ENCODE data around the gene FABP6. TPM values are rescaled to one million over a fixed set of nuclear protein-coding genes. Genes with fewer than 3 reads are reported as not detected.
"Not testable (repeated sequence)": the region's sequence is repeated elsewhere in the genome, so short reads cannot be mapped to it uniquely, and the experiment has no call there.

The FABP6 gene
- total RNA-seq, 1 experiment from 2014 or later = 0.31 TPM

DNA sequence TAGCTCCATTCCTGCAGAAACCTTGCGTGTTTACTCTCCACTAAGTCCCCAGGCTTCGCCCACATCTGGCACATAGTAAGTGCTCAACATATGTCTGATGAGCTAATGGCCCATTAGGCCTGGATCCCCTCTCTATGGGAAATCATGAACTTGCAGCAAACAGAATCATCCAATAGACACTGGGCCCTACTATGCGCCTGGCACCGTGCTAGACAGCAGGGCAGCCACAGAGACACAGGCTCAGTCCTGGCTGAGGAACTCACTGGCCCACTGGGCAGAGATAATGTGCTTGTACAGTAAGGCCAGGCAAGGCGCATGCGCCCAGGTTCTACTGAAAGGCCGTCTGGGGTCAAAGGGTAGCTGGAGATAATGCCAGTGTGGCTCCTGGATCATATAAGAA is 36.9 kb upstream of the FABP6 start:
- no peak for DNase-seq (ENCODE audit: low read depth, low spot score)
- Histone ChIP-seq H3K4me1 (ENCODE audit: control insufficient read depth, insufficient read depth, low read length) (peaks cover 5% of the 10 kb centered on the region), H3K27me3 (ENCODE audit: control insufficient read depth, insufficient read depth, low read length) (no peaks in the 10 kb centered on the region), H3K27ac (ENCODE audit: low read length) (no peak overlapping the region), H3K4me3 (ENCODE audit: low read depth in 2 of 2, low read length in 2 of 2) (no peak overlapping the region), H3K36me3 (ENCODE audit: control insufficient read depth, insufficient read depth, low read length) (no peaks in the 10 kb centered on the region), H3K9me3 (ENCODE audit: control insufficient read depth, insufficient read depth, low read depth, low read length) (no peaks in the 10 kb centered on the region)
- no peak for TF ChIP-seq CTCF (IDR thresholded peaks at IDR 0.05)
- TF ChIP-seq, protein P1, sequence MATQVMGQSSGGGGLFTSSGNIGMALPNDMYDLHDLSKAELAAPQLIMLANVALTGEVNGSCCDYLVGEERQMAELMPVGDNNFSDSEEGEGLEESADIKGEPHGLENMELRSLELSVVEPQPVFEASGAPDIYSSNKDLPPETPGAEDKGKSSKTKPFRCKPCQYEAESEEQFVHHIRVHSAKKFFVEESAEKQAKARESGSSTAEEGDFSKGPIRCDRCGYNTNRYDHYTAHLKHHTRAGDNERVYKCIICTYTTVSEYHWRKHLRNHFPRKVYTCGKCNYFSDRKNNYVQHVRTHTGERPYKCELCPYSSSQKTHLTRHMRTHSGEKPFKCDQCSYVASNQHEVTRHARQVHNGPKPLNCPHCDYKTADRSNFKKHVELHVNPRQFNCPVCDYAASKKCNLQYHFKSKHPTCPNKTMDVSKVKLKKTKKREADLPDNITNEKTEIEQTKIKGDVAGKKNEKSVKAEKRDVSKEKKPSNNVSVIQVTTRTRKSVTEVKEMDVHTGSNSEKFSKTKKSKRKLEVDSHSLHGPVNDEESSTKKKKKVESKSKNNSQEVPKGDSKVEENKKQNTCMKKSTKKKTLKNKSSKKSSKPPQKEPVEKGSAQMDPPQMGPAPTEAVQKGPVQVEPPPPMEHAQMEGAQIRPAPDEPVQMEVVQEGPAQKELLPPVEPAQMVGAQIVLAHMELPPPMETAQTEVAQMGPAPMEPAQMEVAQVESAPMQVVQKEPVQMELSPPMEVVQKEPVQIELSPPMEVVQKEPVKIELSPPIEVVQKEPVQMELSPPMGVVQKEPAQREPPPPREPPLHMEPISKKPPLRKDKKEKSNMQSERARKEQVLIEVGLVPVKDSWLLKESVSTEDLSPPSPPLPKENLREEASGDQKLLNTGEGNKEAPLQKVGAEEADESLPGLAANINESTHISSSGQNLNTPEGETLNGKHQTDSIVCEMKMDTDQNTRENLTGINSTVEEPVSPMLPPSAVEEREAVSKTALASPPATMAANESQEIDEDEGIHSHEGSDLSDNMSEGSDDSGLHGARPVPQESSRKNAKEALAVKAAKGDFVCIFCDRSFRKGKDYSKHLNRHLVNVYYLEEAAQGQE (IDR thresholded peaks at IDR 0.05; ENCODE audit: insufficient read depth in 1 of 2, low read depth in 2 of 2, low read length in 1 of 2) = no peak
- no peak for TF ChIP-seq TCF7L2 (IDR thresholded peaks at IDR 0.05; ENCODE audit: low read depth, low read length)
- TF ChIP-seq POLR2AphosphoS5 (IDR thresholded peaks at IDR 0.05; ENCODE audit: low read depth, low read length) = no peak
- no peak for TF ChIP-seq SIN3A (IDR thresholded peaks at IDR 0.05; ENCODE audit: borderline replicate concordance, insufficient read depth, low read depth, low read length)
- ATAC-seq = no peak
- ChIA-PET CTCF (no interaction called here), POLR2A (no interaction called here)
- in situ Hi-C loops (cut with HindIII; ENCODE audit: low pct_unique_long_range_greater_than_20kb, low sequenced_read_pairs) = no loop called here
- intact Hi-C loops (cut with micrococcal nuclease; ENCODE audit: unreplicated experiment) = no loop called here
- no TSS peak for BruUV-seq (replicated peaks)

- H3K4me1 ChIP-seq (ENCODE audit: control insufficient read depth, insufficient read depth, low read length); BruUV-seq (replicated peaks); ATAC-seq; H3K4me3 ChIP-seq (ENCODE audit: low read depth in 2 of 2, low read length in 2 of 2); in situ Hi-C loops (cut with HindIII; ENCODE audit: low pct_unique_long_range_greater_than_20kb, low sequenced_read_pairs); DNase-seq (ENCODE audit: low read depth, low spot score); H3K27me3 ChIP-seq (ENCODE audit: control insufficient read depth, insufficient read depth, low read length); H3K27ac ChIP-seq (ENCODE audit: low read length); intact Hi-C loops (cut with micrococcal nuclease; ENCODE audit: unreplicated experiment); H3K36me3 ChIP-seq (ENCODE audit: control insufficient read depth, insufficient read depth, low read length); H3K9me3 ChIP-seq (ENCODE audit: control insufficient read depth, insufficient read depth, low read depth, low read length); POLR2A ChIA-PET: not testable (repeated sequence)
- CTCF ChIA-PET = interaction anchor here (0.6 kb wide), 1 partner anchor 194 kb away, joined by 3 read pairs; no protein-coding TSS in a partner anchor
Observed at GRCh38 chr5:160193076-160193475, 36.2 kb upstream of the FABP6 start.

GRCh38 chr5:160193790-160194189 is 35.5 kb upstream of the FABP6 start:
- BruUV-seq (replicated peaks); H3K9me3 ChIP-seq (ENCODE audit: control insufficient read depth, insufficient read depth, low read depth, low read length); intact Hi-C loops (cut with micrococcal nuclease; ENCODE audit: unreplicated experiment); POLR2A ChIA-PET; H3K27ac ChIP-seq (ENCODE audit: low read length); in situ Hi-C loops (cut with HindIII; ENCODE audit: low pct_unique_long_range_greater_than_20kb, low sequenced_read_pairs); H3K36me3 ChIP-seq (ENCODE audit: control insufficient read depth, insufficient read depth, low read length); DNase-seq (ENCODE audit: low read depth, low spot score); H3K4me1 ChIP-seq (ENCODE audit: control insufficient read depth, insufficient read depth, low read length); H3K27me3 ChIP-seq (ENCODE audit: control insufficient read depth, insufficient read depth, low read length); ATAC-seq; H3K4me3 ChIP-seq (ENCODE audit: low read depth in 2 of 2, low read length in 2 of 2): not testable (repeated sequence)
- CTCF ChIA-PET = interaction anchor here (0.6 kb wide), 1 partner anchor 195 kb away, joined by 3 read pairs; no protein-coding TSS in a partner anchor
